Measurements from ENCODE around the gene TANGO2.
A peak's percentile ranks its signal among the peaks of the same experiment; 100 is the strongest.

Gene TANGO2

DNA sequence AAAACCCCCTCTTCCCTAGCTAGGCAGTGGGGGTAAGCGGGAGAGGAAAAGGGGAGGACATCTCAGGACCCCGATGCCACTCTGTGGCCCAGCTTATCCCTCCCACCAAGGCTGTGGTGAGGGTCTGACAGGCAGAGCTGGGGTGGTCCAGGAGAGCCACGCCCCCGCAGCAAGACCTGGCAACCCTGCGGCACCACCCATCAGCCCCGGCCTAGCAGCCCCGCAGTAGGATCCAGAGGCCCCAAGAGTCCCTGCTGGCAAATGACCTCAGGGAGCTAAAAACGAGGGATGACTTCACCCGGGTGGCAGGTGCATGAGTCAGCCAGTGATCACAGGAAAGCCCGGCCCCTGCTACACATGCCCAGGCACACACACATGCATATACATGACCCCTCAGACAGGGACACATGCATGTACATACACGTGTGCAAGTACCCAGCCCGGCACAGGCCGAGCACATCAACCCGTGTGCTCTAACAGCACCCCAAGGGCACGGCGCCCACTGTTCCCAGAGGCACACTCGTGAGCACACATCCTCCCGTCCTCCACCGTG, 36.6 kb upstream of the TANGO2 start:
- no peak for DNase-seq

DNA sequence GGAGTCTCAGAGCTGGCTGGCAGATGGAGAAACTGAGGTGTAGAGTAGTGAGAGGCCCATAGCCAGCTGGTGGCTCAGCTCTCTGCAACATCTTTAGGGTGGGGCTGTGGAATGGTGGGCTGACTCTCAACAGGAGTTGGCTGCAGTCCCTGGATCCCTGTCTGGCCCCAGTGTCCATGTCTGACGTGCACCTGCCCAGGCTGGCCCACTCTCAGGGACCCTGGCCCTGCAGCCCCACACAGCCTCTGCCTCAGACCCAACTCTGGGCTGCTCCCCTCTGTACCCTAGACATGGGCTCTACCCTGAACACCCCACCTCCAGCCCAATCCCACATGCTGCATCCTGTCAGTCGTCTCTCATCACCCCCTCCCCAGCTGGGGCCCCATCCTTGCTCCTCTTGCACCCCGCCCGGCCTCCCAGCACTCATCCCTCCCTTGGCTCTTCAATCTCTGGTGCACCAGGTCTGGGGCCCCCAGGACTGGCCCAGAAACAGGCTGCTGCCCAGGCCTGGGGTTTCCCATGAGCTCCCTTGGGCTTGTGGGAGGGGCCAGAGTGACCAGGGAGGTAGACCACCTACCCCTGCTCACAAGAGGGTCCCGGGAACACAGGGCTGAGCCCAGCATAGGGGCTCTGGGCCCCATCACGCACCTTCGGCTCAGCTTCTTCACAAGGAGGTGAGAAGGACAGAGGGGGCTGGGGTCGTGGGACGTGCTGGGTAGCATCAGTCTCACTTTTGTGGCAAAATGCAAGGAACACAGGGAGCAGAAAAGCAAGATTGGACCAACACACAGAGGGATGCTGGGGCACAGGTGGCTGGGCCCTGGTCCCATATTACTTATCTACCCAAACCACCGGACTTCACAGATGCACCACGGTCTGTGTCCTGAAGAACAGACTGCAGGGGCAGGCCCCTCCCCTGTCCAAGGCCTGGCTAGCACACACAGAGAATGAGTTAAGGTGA, 35.8 kb upstream of the TANGO2 start:
- DNase-seq = no peak

DNA sequence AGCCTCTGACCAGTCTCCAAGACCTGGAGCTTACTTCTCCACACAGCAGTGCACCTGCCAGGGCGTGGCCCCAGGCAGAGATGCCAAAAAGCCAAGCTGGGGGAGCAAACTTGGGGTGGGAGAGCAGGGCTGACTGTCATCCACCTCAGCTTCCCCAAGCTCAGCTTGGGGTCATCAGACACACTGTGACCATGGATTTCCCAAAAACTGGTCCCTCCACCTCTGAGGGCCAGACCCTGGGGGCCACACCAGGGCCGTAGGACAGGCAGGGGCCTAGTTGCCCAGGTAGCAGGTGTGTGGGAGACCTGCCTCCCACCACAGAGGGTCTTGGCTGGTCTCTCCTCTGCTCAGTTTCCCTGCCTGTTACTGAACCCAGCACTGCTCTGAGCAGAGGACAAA, 34.9 kb upstream of the TANGO2 start:
- no peak for DNase-seq

GRCh38 chr22:19986410-19987341, 34.2 kb upstream of the TANGO2 start:
- peak in 1 of 2 experiments; percentile 21 for DNase-seq

GRCh38 chr22:19987394-19988306, 33.3 kb upstream of the TANGO2 start:
- DNase-seq = no peak

GRCh38 chr22:19988331-19988808, 32.5 kb upstream of the TANGO2 start:
- no peak for DNase-seq

DNA sequence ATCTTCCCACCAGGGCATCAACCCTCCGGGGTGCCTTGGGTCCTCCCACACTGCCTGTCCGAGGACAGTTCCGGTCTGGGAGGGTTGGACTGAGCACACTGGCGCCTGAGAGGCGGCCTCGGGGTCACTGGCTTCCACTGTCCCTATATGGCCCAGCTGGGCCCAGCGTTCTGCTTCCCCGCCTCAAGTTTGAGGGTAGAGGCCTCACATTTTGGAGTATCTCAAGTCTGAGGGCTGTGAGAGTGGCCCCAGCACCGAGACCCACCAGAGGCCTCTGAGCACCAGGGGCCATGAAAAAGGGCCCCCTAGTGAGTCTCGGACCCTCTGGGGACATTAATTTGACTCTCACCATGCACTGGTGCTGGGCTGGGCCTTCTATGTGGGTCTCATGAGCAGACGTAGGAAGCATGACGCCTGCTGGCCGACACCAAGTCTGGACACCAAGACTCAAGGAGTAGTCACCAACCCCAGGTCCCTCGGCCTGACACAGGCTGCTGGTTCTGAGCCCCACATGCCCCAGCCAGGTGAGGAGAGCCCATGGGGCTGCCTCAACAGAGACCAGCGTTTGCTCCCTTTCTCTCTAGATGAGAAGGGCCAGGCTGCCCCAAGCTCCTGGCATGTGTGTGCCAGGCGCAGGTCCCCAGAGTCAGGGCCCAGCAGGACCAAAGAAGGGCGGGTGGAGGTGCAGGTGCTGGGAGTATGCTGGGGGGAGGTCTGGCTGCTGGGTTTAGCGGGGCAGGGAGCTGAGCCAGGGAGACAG, 31.8 kb upstream of the TANGO2 start:
- DNase-seq = no peak

- DNase-seq = no peak
These were observed 31.2 kb upstream of the TANGO2 start for GRCh38 chr22:19989725-19990067.

- DNase-seq = no peak
These were observed 30.7 kb upstream of the TANGO2 start for GRCh38 chr22:19990188-19990587.

- no peak for DNase-seq
These were observed 30.1 kb upstream of the TANGO2 start for GRCh38 chr22:19990609-19991394.

DNA sequence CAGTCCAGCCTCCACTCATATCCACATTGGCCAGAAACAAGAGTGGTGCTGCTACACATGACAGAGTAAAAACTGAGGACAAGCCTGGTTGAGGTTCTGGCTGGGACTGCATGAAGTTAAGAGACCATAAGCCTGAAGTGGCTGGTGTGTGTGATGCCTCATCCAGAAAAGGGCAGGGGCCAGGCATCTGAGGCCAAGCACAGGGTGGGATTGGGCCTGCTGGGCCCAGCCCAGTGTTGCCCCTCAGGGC, 29.6 kb upstream of the TANGO2 start:
- no peak for DNase-seq

DNA sequence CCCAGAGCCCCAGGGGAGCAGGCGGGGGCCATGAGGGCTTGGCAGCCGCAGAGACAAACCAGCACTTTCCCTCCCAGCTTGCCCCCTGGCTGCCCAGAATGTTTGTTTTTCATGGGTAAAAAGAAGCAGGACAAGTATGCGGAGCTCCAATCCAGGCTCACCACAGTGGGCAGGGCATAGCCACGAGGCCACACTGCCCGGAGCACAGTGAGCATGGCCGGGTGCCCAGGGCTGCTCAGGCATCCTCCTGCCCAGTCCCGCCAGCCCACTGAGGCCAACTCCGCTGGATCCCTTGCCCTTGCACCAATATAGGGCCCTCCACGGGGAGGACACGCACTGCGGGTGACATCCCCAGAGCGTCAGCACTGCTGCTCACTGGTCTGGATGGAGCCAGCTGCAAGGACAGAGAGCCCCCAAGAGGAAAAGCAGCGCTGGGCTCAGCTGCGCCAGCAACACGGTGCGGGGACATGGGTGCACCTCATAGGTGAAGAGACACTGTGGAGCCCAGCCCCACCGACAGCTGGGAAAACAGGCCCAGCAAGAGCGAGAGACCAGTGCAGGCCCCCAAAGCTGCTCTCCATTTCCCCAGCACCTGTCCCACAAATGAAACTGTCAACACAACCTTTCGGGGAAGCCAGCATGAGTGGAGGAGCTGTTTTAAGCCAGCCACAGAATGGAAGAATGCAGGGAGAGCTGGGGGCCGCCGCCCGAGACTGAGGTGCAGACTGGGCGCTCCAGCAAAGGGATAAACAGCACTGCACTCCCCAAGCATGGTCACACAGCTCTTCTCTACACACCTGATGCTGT, 29.1 kb upstream of the TANGO2 start:
- no peak for DNase-seq

- no peak for DNase-seq
These were observed 28.4 kb upstream of the TANGO2 start for GRCh38 chr22:19992481-19992911.

- DNase-seq = no peak
These were observed 28.0 kb upstream of the TANGO2 start for GRCh38 chr22:19992921-19993355.

GRCh38 chr22:19993926-19994325, 27.0 kb upstream of the TANGO2 start:
- no peak for DNase-seq

- no peak for DNase-seq
These were observed 25.9 kb upstream of the TANGO2 start for GRCh38 chr22:19994851-19995610.

GRCh38 chr22:19995611-19996339, 25.1 kb upstream of the TANGO2 start:
- no peak for DNase-seq

DNA sequence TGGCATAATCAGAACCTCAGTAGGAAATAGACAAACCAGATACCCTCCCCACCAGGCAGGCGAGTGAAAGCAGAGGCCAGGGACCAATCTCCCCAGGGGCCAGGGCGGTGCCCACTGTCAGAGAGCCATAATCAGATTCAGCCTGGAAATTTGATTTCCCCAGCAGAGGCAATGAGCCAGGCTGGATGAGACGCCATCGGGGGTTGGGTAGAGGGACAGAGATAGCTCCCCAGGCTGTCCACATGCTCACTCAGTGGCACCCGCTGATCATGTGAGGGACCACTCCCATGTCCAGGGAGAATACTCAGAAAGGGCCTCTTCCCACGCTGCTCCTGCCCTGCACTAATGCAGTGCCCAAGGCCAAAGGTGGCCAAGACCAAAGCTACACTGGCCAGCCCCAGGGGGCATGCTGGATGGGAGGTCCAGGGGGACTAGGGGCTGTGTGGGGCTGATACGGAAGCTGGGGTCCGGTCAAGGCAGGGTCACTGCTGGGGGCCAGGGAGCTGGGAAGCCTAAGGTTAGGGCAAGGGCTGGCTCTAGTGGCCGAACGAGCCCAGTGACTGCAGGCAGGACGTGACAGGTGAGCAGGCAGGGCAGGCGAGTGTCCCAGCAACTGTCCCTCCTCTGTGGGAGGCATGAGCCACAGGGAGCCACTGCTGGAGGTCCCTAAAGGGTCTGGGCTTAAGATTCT, 24.1 kb upstream of the TANGO2 start:
- no peak for DNase-seq
